Measurements from ENCODE around the gene MLYCD. TPM values are rescaled to one million over a fixed set of nuclear protein-coding genes. Genes with fewer than 3 reads are reported as not detected.

MLYCD gene
- polyA plus RNA-seq, 1 donor (not counting 4 experiments of a cell fraction or from before 2014, with no cell fraction given) = 1.2 TPM

GRCh38 chr16:83920894-83921491 is 22.1 kb downstream of the MLYCD start:
- Histone ChIP-seq H3K36me3 (ENCODE audit: control insufficient read depth in 2 of 2, extremely low read depth in 1 of 2, insufficient read depth in 2 of 2, low read length in 2 of 2) (peaks cover 0 to 13% of the 10 kb centered on the region in 2 experiments), H3K27me3 (ENCODE audit: control insufficient read depth, extremely low read depth, insufficient read depth, low read length) (no peaks in the 10 kb centered on the region), H2AFZ (ENCODE audit: control insufficient read depth, low read length) (no peak overlapping the region), H3K27ac (ENCODE audit: control insufficient read depth, insufficient read depth, low read length) (no peak overlapping the region), H3K4me3 (ENCODE audit: control insufficient read depth in 2 of 3, extremely low read depth in 1 of 3, insufficient read depth in 2 of 3, low read depth in 1 of 3, low read length in 3 of 3) (no peak overlapping the region), H3K9me3 (ENCODE audit: control insufficient read depth, low read depth, low read length) (no peaks in the 10 kb centered on the region), H4K20me1 (ENCODE audit: control insufficient read depth, extremely low read depth, insufficient read depth, low read length) (no peaks in the 10 kb centered on the region), H3K9me1 (ENCODE audit: control insufficient read depth, extremely low read depth, insufficient read depth, low read length) (no peaks in the 10 kb centered on the region), H3K79me2 (ENCODE audit: control insufficient read depth, insufficient read depth, low read length) (no peaks in the 10 kb centered on the region), H3K9ac (ENCODE audit: control insufficient read depth, extremely low read depth, insufficient read depth, low read length) (no peak overlapping the region), H3K4me2 (ENCODE audit: control insufficient read depth, extremely low read depth, insufficient read depth, low read depth, low read length) (no peak overlapping the region), H3K4me1 (ENCODE audit: control insufficient read depth, extremely low read depth, insufficient read depth, low read length) (no peaks in the 10 kb centered on the region)
- no peak for FAIRE-seq
- TF ChIP-seq EZH2 (IDR thresholded peaks at IDR 0.05; ENCODE audit: low read length) (no peak), CTCF (optimal IDR thresholded peaks at IDR 0.05 in 1 of 3, IDR thresholded peaks at IDR 0.05 in 1 of 3, conservative IDR thresholded peaks at IDR 0.05 in 1 of 3; ENCODE audit: extremely low read depth in 1 of 3, insufficient read depth in 2 of 3, low read length in 3 of 3) (no peak)
- DNase-seq (ENCODE audit: low read depth, low spot score) = no peak
- dilution Hi-C loops (cut with MboI; ENCODE audit: extremely low pct_ligation_motif_present, low sequenced_read_pairs) = no loop called here

GRCh38 chr16:83923581-83924365 is 24.9 kb downstream of the MLYCD start:
- dilution Hi-C loops (cut with MboI; ENCODE audit: extremely low pct_ligation_motif_present, low sequenced_read_pairs) = no loop called here
- no peak for DNase-seq (ENCODE audit: low read depth, low spot score)

More at GRCh38 chr16:83923581-83924365, 24.9 kb downstream of the MLYCD start:
- Histone ChIP-seq H3K4me3 (ENCODE audit: control insufficient read depth in 2 of 3, extremely low read depth in 1 of 3, insufficient read depth in 2 of 3, low read depth in 1 of 3, low read length in 3 of 3) (no peak overlapping the region), H3K36me3 (ENCODE audit: control insufficient read depth in 2 of 2, extremely low read depth in 1 of 2, insufficient read depth in 2 of 2, low read length in 2 of 2) (peaks cover 0 to 7% of the 10 kb centered on the region in 2 experiments), H3K9me3 (ENCODE audit: control insufficient read depth, low read depth, low read length) (no peaks in the 10 kb centered on the region), H3K27me3 (ENCODE audit: control insufficient read depth, extremely low read depth, insufficient read depth, low read length) (no peaks in the 10 kb centered on the region), H3K79me2 (ENCODE audit: control insufficient read depth, insufficient read depth, low read length) (no peaks in the 10 kb centered on the region), H3K27ac (ENCODE audit: control insufficient read depth, insufficient read depth, low read length) (no peak overlapping the region), H3K4me2 (ENCODE audit: control insufficient read depth, extremely low read depth, insufficient read depth, low read depth, low read length) (no peak overlapping the region), H3K4me1 (ENCODE audit: control insufficient read depth, extremely low read depth, insufficient read depth, low read length) (peaks cover 8% of the 10 kb centered on the region), H4K20me1 (ENCODE audit: control insufficient read depth, extremely low read depth, insufficient read depth, low read length) (no peaks in the 10 kb centered on the region), H2AFZ (ENCODE audit: control insufficient read depth, low read length) (no peak overlapping the region), H3K9ac (ENCODE audit: control insufficient read depth, extremely low read depth, insufficient read depth, low read length) (no peak overlapping the region), H3K9me1 (ENCODE audit: control insufficient read depth, extremely low read depth, insufficient read depth, low read length) (no peaks in the 10 kb centered on the region)
- TF ChIP-seq CTCF (optimal IDR thresholded peaks at IDR 0.05 in 1 of 3, IDR thresholded peaks at IDR 0.05 in 1 of 3, conservative IDR thresholded peaks at IDR 0.05 in 1 of 3; ENCODE audit: extremely low read depth in 1 of 3, insufficient read depth in 2 of 3, low read length in 3 of 3) = no peak
- no peak for TF ChIP-seq EZH2 (IDR thresholded peaks at IDR 0.05; ENCODE audit: low read length)
- FAIRE-seq = no peak
